Dermis microvascular lymphatic vessel endothelial cell (primary cell): ENCODE results near the gene NDUFA7. TPM values are rescaled to one million over a fixed set of nuclear protein-coding genes. Genes with fewer than 3 reads are reported as not detected.
"Not testable (repeated sequence)": the region's sequence is repeated elsewhere in the genome, so short reads cannot be mapped to it uniquely, and the experiment has no call there.

Experiments
- DNase-seq, 2 donors: peaks; one replicate each; pipeline versions ENCODE4 v3.0.0 to v3.0.0-alpha.2; 2010; ENCODE audit warnings: low read depth in 2 of 2
- total RNA-seq: library from RNA; depleted of rRNA; stranded (reverse); fragments of >200 nt; gene quantifications from 2 replicates; pipeline ENCODE4 v1.2.1, GENCODE V29; 2014

NDUFA7 gene
- total RNA-seq, 1 donor from 2014 or later, result 39.7 TPM

- no peak for DNase-seq
These were observed 560 bp downstream of the NDUFA7 start for GRCh38 chr19:8320564-8321066.

DNA sequence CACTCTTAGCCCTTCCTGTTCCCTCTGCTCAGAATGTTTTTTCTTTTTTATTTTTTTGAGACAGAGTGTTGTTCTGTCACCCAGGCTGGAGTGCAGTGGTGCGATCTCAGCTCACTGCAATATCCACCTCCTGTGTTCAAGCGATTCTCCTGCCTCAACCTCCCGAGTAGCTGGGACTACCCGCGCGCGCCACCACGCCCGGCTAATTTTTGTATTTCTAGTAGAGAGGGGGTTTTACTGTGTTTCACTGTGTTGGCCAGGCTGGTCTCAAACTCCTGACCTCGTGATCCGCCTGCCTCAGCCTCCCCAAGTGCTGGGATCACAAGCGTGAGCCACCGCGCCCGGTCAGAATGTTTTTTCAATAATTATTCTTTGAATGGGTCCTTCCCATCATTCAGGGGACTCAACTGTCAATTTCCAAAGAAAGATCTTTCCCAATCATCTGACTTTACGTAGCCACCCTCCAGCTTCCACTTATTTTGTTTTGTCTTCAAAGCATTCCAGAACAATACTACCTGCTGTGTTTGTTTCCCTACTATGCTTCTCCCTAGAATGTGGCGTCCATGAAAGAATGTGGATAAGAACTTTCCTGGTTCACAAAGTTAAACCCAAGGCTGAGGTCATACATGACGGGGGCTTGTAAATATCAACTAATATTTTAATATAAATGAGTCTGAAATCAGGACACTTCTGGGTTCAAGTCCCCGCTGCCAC lies 1.2 kb downstream of the NDUFA7 start:
- no peak for DNase-seq

GRCh38 chr19:8318835-8319234 lies 2.3 kb downstream of the NDUFA7 start:
- DNase-seq, result not testable (repeated sequence)

DNA sequence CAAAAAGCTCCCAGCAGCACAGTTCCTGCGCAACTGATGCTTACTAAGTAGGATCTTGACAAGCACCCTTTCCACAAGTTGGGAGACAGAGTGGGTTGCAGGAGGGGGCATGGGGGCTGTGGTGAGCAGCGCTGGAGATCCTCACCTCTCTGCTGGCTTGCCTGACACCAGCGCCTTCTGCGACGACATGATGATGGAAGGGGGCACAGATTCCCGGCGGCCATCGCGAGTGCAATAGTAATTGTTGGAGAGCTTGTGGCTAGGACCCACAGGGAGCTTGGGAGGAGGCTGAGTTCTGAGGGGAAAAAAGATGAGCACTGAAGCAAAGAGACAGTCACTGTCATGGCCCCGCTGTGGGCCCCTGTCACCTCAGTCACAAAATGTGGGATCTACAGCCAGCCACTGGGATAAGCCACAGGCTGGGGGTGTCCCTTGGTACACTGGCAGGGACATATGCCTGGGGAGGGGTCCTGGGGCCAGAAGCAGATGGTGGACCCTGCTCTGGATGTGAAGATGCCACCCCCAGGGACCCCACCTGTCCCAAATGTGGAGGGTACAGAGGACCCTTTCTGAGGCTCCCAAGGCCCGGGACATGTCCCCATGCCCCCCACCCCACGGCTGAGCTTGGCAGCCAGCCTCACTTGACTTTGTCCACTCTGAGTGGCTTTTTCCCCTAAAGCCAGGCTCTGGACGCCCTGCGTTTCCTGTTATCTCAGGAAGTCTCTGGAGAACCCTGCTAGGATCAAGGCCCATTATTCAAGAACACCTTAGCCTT lies 4.6 kb downstream of the NDUFA7 start:
- DNase-seq, result no peak

DNA sequence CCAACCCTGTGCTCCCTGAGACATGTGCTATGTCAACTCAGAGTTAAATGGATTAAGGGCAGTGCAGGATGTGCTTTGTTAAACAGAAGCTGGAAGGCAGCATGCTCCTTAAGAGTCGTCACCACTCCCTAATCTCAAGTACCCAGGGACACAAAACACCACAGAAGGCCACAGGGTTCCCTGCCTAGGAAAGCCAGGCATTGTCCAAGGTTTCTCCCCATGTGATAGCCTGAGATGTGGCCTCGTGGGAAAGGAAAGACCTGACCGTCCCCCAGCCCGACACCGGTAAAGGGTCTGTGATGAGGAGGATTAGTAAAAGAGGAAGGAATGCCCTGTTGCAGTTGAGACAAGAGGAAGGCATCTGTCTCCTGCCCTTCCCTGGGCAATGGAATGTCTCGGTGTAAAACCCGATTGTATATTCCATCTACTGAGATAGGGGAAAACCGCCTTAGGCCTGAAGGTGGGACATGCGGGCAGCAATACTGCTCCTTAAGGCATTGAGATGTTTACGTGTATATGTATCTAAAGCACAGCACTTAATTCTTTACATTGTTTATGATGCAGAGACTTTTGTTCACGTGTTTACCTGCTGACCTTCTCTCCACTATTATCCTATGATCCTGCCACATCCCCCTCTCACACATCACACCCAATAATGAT lies 6.1 kb downstream of the NDUFA7 start:
- DNase-seq, result not testable (repeated sequence)

DNA sequence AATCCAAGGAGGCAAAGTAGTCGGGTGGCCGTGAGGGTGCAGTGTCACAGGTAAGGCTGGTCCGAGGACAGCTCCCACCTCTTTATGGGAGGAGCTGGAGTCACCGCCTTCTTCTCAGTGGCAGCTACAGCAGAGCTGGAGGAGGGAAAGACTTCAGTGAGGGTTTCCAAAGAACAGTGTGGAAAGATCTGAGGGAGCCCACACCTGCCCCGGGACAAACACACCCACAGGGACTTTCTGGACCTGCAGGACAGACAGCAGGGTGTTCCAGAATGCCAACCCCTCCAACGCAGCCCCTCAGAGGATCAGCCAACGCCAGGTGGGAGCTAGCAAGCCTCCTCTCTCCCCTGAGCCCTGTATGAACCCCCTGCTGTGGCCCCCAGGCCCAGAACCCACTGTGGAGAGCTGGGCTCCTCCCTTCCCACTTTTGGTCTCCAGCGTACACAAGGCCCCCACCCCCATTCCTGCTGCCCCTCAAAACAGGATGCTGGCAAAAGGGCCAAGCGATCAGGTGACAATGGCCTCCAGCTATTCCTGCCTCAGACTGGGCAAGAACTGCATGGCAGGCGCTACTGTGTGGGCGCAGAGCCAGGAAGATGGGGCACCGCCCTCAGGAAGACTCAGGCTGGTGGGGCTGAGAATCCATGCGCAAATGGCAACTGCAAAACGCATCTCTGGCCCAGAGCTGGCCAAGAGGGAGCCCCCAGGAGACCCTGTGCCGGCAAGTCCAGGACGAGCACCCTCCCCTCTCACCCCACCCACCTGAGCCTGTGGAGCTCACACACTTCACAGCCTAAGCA lies 9.5 kb downstream of the NDUFA7 start:
- peak in 1 of 2 donors; percentile 41 for DNase-seq

GRCh38 chr19:8310342-8311055 lies 10.7 kb downstream of the NDUFA7 start:
- DNase-seq, result no peak

DNA sequence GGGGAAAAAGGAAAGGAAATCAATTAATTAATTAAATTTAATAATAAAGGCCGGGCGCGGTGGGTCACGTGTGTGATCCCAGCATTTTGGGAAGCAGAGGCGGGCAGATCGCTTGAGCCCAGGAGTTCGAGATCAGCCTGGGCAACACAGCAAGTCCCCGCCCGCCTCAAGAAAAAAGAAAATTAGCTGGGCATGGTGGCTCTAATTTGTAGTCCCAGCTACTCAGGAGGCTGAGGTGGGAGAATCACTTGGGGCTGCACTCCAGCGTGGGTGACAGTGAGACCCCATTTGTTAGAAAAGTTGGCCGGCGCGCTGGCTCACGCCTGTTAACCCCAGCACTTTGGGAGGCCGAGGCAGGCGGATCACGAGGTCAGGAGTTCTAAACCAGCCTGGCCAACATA lies 12.3 kb downstream of the NDUFA7 start:
- no peak for DNase-seq

DNA sequence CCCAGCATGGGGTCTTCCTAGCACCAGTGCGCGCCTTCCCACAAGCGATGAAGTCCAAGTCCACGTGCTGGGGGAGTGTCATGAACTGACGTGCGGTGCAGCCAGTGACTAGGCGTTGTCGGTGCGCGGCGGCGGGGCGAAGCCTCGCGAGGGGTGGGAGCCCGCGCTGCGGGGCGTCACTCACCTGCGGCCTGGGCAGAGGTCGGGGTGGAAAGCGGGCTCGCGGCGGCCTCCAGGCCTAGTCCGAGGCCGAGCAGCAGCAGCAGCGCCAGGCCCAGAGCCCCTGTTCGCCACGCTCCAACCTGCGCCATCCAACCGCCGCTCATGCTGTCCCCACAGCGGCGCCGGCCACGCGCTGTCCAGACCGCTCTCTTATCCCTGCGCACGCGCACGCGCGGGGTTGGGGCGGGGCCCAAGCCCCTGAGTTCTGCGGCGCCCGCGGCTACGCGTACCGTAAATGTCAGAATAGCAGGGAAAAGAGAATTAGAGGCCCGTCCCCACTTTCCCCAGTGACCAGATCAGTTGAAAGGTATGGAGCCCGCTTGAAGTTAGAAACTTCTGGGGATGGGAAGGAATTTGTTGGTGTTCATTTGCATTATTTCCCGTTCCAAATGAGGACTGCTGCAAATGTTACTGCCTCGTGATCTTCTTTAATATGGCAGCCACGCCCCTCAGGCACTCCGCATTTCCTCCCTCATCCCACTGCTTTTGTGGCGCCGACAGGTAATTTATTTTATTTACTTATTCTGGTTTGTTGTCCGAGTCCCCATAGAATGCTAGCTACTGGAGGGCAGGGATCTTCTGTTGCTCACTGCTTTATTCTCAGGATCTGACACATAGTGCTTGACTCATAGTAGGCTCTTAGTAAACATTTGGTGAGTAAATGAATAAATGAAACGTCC lies 13.0 kb downstream of the NDUFA7 start, which contains the start of gene CD320:
Gene CD320 (minus strand): TSS at position 394 of the 902 bp plus-strand sequence. CDS start 68 bp downstream, at position 326.
- DNase-seq, result peak; percentile 77 to 92

GRCh38 chr19:8307400-8307964 lies 13.7 kb downstream of the NDUFA7 start:
- no peak for DNase-seq

GRCh38 chr19:8306235-8307054 lies 14.7 kb downstream of the NDUFA7 start:
- DNase-seq, result no peak

DNA sequence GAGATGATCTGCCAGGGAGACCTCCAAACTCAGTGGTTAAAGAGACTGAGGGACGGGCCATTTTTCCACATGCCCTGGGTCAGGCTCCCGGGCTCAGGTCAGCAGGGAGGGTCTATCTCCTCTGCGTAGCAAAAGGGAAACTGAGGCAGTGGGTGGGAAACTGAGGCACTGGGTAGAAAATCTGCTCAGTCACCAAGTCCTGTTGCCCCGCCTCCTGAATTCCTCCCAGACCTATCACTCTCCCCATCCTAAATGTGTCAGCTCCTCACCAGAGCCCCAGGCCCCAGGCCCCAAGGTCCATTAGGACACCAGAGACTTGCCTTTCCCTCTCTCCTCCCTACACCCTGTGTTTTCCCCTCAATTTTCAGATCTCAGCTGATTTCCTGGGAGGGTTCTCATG lies 15.4 kb downstream of the NDUFA7 start:
- DNase-seq, result no peak

GRCh38 chr19:8304841-8305621 lies 16.1 kb downstream of the NDUFA7 start:
- DNase-seq, result no peak

DNA sequence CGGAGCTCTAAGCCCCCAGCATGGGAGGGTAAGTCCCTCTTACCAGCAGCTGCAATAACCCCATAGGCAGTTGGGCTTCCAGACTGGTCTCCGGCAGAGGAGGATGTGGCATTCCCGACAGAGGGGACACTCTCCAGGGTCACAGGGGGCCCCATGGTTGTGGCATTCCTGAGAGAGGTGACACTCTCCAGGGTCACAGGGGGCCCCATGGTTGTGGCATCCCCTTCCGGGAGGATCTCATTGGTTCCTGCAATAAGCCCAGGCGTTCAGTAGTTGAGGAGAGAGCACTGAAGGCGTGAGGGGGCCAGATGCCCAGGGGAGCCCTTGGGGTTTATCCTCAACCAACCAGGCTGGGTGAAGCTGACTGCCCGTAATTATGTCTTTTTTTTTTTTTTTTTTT lies 18.4 kb downstream of the NDUFA7 start:
- no peak for DNase-seq

DNA sequence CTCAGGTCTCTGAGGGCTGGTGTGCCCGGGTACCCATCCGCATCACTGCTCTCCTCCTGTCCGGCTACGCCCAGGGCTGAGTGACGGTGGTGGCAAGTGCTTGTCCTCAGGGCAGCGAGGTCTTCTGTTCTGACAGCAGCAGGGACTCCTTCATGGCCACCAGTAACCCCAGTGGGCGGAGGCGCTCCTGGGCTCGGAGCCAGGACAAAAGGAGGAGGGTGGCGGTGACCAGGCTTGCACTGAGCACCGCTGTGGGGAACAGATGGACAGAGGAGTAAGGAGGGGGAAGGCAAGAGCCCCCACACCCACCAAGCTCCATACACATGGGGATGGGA lies 18.9 kb downstream of the NDUFA7 start:
- no peak for DNase-seq

GRCh38 chr19:8291337-8291736 lies 29.8 kb downstream of the NDUFA7 start:
- DNase-seq, result not testable (repeated sequence)

DNA sequence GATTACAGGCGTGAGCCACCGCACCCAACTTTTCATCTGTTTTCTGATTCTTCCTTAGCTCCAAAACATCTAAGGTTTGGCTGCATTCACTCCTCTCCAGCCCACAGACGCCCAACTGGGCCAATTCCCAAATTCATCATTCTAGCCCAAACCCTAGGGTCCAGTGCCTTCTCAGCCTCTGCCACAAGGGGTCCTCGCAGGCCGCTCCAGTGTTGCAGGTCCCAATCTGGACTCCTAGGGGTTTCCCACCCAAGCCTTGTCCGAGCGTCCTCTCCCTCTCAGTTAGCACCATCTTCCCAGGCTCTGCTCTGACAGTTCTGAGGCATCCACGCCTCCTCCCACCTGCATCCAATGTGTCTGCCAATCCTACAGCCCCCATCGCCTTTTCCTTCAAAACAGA lies 44.7 kb downstream of the NDUFA7 start:
- not testable (repeated sequence) for DNase-seq

DNA sequence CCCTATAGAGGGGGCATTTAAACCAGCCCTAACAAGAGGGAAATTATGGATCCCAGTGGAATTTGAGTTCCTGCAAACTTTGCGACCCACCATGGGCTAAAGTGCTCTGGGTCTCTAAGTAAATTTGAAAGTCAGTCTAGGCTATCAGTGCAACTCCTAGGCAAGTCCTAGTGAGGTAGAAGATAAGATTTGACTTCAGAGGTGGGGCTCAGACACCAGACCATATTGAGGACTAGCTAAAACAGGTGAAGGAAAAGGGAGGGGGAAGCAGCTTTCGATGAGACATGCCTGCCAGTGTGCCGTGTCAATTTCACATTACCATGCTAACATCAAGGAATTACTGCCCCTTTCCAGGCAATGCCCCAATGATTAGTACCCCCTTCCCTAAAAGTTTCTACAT lies 51.5 kb downstream of the NDUFA7 start:
- DNase-seq, result no peak
